K562 (cell line): ENCODE measurements around the gene ZCCHC8. TPM values are rescaled to one million over a fixed set of nuclear protein-coding genes. Genes with fewer than 3 reads are reported as not detected.
A peak's percentile ranks its signal among the peaks of the same experiment; 100 is the strongest.

Source experiments
- DPF2 ChIP-seq: fragments of 450-650 bp; IDR thresholded peaks from 2 replicates; pipeline ENCODE4 v1.6.1; 2016
- ETS1 ChIP-seq: conservative IDR thresholded peaks from 2 replicates; pipeline ENCODE4 v1.6.1; 2011; ENCODE audit warnings: low read depth, mild to moderate bottlenecking, low read length; ENCODE audit not compliant: control insufficient read depth
- FOXP4 ChIP-seq: sonication (generic); formaldehyde crosslinking; IDR thresholded peaks from 2 replicates; pipeline ENCODE4 v1.8.0; 2022; ENCODE audit warnings: mild to moderate bottlenecking, missing genetic modification reagents, borderline replicate concordance
- HNRNPLL ChIP-seq: fragments of 200-400 bp; formaldehyde crosslinking; IDR thresholded peaks from 2 replicates; pipeline ENCODE4 v1.6.1; 2017; ENCODE audit warnings: low read length, low read depth, mild to moderate bottlenecking; ENCODE audit not compliant: poor library complexity, severe bottlenecking
- MAFG ChIP-seq: fragments of 450-650 bp; conservative IDR thresholded peaks from 2 replicates; pipeline ENCODE4 v1.6.1; 2016; ENCODE audit warnings: missing genetic modification characterization, missing compliant biosample characterization
- NFRKB ChIP-seq: fragments of 450-650 bp; IDR thresholded peaks from 2 replicates; pipeline ENCODE4 v1.6.1; 2016; ENCODE audit warnings: low read depth
- NRF1 ChIP-seq, 2 experiments: fragments of 450-650 bp; IDR thresholded peaks in 1 of 2; conservative IDR thresholded peaks in 1 of 2; 2 replicates each; pipeline ENCODE4 v1.6.1; 2014; ENCODE audit warnings: mild to moderate bottlenecking in 2 of 2
- TCF15 ChIP-seq: fragments of 250-450 bp; sonication (Bioruptor Pico); IDR thresholded peaks from 2 replicates; pipeline ENCODE4 v1.8.0; 2022; ENCODE audit warnings: moderate library complexity, mild to moderate bottlenecking, inconsistent platforms
- TCFL5 ChIP-seq: fragments of 250-450 bp; sonication (Bioruptor Pico); conservative IDR thresholded peaks from 2 replicates; pipeline ENCODE4 v1.6.1; 2021; ENCODE audit warnings: mild to moderate bottlenecking, moderate library complexity, matching md5 sums
- ZBTB40 ChIP-seq, 2 experiments: fragments of 450-650 bp in 1 of 2; sonication (generic) in 1 of 2; formaldehyde crosslinking in 1 of 2; IDR thresholded peaks; 2 replicates each; pipeline versions ENCODE4 v1.7.1 to v1.9.0; 2016 to 2022; ENCODE audit warnings: inconsistent platforms in 1 of 2, mild to moderate bottlenecking in 1 of 2, missing genetic modification reagents in 1 of 2
- ZNF551 ChIP-seq: fragments of 250-450 bp; sonication (Bioruptor Pico); IDR thresholded peaks from 2 replicates; pipeline ENCODE4 v1.5.0; 2021; ENCODE audit warnings: mild to moderate bottlenecking, moderate library complexity
- polyA plus RNA-seq, 8 experiments: library from polyadenylated mRNA; depleted of rRNA in 4 of 8; stranded (reverse) in 5 of 8; unstranded in 3 of 8; fragments of >200 nt; fragmentation: Nextera tagmentation in 2 of 8; fragmentation: Illumina TruSeq in 1 of 8; extraction: Ambion mirVana in 2 of 8; extraction: Trizol in 1 of 8; gene quantifications; 2 replicates each; pipeline versions ENCODE4 v1.2.1 to v1.2.3, GENCODE V29; 2011 to 2014; ENCODE audit warnings: inconsistent platforms in 1 of 8, missing spikeins in 1 of 8
- total RNA-seq, 7 experiments: library from RNA; depleted of rRNA in 6 of 7; stranded (reverse); fragments of >200 nt in 6 of 7; fragmentation: Illumina TruSeq in 2 of 7; extraction: Trizol in 2 of 7; gene quantifications; 2 replicates each; pipeline versions ENCODE4 v1.2.1 to v1.2.3, GENCODE V29; 2011 to 2021; ENCODE audit warnings: low replicate concordance in 1 of 7

ZCCHC8 gene
- total and polyA plus RNA-seq, 9 of the 15 experiments (the other 6 are each of a cell fraction or from before 2014, with no cell fraction given) = 14.8 to 50.9 (median 34.1) TPM

- TF ChIP-seq HNRNPLL = peak; percentile 90
- TF ChIP-seq ZBTB40 (IDR thresholded peaks at IDR 0.05) = peak; percentile 92
- 0 out of 2 replicates have a peak, but pooled peaks have one; percentile 33 for TF ChIP-seq ZBTB40 (CRISPR knock-in tag; IDR thresholded peaks at IDR 0.05)
- TF ChIP-seq NRF1 (conservative IDR thresholded peaks at IDR 0.05 in 1 of 2, IDR thresholded peaks at IDR 0.05 in 1 of 2) = peak; percentile 88 to 90
- TF ChIP-seq NFRKB = peak; percentile 100
- peak; percentile 61; the same call in 1 of the 2 replicates for TF ChIP-seq ETS1
- no peak for TF ChIP-seq TCFL5 (CRISPR knock-in tag)
- no peak for TF ChIP-seq MAFG (tag)
- no peak for TF ChIP-seq ZNF551
- peak; percentile 39; the same call in 1 of the 2 replicates for TF ChIP-seq DPF2
- 0 out of 2 replicates have a peak, but pooled peaks have one; percentile 69 for TF ChIP-seq TCF15
- no peak for TF ChIP-seq FOXP4 (CRISPR knock-in tag)
Observed at GRCh38 chr12:122526683-122527477, 26.1 kb upstream of the ZCCHC8 start, which contains the start of the genes KNTC1 and RSRC2 (continued).
